Mesothelial cell of epicardium (in vitro differentiated cells): ENCODE data around the gene IMPACT. TPM values are rescaled to one million over a fixed set of nuclear protein-coding genes. Genes with fewer than 3 reads are reported as not detected.

Source experiments
- DNase-seq, 2 experiments: peaks; one replicate each; pipeline ENCODE4 v3.0.0; 2021; ENCODE audit warnings: low spot score in 2 of 2; ENCODE audit not compliant: unreplicated experiment in 2 of 2
- H3K27ac Mint-ChIP-seq: 2 replicates; pipeline ENCODE4 v1.8.0; 2021; ENCODE audit warnings: mixed read lengths
- H3K27me3 Mint-ChIP-seq: 2 replicates; pipeline ENCODE4 v1.8.0; 2021; ENCODE audit warnings: low read depth, mixed read lengths
- H3K36me3 Mint-ChIP-seq: 2 replicates; pipeline ENCODE4 v1.8.0; 2021; ENCODE audit warnings: mixed read lengths
- H3K4me1 Mint-ChIP-seq: 2 replicates; pipeline ENCODE4 v1.8.0; 2021; ENCODE audit warnings: mixed read lengths
- H3K4me3 Mint-ChIP-seq: 2 replicates; pipeline ENCODE4 v1.8.0; 2021; ENCODE audit warnings: mild to moderate bottlenecking, moderate library complexity, mixed read lengths
- H3K9me3 Mint-ChIP-seq: 2 replicates; pipeline ENCODE4 v1.8.0; 2021; ENCODE audit warnings: mixed read lengths
- CTCF ChIP-seq: fragments of 200-600 bp; sonication (generic); IDR thresholded peaks from one replicate; pipeline ENCODE4 v1.5.0; 2021; ENCODE audit warnings: antibody characterized with exemption; ENCODE audit not compliant: unreplicated experiment
- total RNA-seq: library from RNA; stranded (reverse); gene quantifications from 3 replicates; pipeline ENCODE4 v1.2.1, GENCODE V29; 2021

Gene IMPACT
- total RNA-seq, 1 donor from 2014 or later: 52.2 TPM

- Mint-ChIP-seq H3K27ac (no peak overlapping the region), H3K9me3 (peaks cover 7% of the 10 kb centered on the region), H3K27me3 (peaks cover 2% of the 10 kb centered on the region), H3K4me3 (no peak overlapping the region), H3K4me1 (peaks cover 5% of the 10 kb centered on the region), H3K36me3 (no peaks in the 10 kb centered on the region)
- DNase-seq: no peak
- no peak for TF ChIP-seq CTCF
Measured at GRCh38 chr18:24408496-24408895, 18.0 kb upstream of the IMPACT start.

DNA sequence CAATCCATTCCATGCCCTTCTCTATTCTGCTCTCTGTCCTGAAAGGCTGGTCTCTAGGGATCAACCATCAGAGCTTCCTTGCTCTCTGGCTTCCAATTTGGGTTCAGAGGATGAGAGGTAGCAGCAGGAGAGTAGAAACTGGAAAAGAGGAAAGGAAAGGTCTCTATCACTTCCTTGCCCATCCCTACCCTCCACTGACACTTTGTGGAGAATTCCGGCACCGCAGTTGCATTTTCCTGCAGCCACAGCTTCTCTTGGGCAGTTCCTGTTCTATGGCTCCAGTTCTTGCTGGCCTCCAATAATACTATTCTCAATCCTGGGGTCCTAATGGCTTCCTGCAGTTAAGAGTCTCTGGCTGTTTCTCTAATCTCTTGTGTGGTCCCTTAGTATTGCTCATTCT lies 13.3 kb upstream of the IMPACT start:
- no peaks in the 10 kb centered on the region for H3K36me3 Mint-ChIP-seq
- H3K27ac Mint-ChIP-seq: no peak overlapping the region
- no peak overlapping the region for H3K4me3 Mint-ChIP-seq
- TF ChIP-seq CTCF: no peak
- no peak for DNase-seq
- H3K27me3 Mint-ChIP-seq: peaks cover 6% of the 10 kb centered on the region
- H3K4me1 Mint-ChIP-seq: peaks cover 3% of the 10 kb centered on the region
- H3K9me3 Mint-ChIP-seq: no peaks in the 10 kb centered on the region

DNA sequence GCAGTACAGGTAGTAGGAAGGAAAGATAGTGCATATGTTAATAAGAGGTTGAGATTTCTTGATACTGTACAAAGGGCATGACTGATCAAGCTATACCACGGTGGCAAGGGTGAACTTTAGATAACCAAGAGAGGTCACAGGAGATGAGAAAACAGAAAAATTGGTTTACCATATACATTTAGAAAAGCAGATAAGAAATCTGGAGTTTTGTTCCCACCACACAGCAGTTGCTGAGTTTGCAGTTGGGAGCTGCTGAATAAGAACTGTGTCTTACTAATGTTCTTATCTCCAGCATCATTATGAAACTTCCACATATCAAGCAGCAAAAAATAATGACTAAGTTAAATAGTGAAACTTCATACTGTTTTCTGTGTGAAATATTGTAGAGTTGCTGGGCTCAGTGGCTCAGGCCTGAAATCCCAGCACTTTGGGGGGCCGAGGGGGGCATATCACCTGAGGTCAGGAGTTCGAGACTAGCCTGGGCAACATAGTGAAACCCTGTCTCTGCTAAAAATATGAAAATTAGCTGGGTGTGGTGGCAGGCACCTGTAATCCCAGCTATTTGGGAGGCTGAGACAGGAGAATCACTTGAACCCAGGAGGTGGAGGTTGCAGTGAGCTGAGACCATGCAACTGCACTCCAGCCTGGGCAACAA lies 12.0 kb upstream of the IMPACT start:
- Mint-ChIP-seq H3K36me3 (no peaks in the 10 kb centered on the region), H3K4me3 (no peak overlapping the region), H3K27me3 (peaks cover 11% of the 10 kb centered on the region), H3K4me1 (no peaks in the 10 kb centered on the region), H3K9me3 (no peaks in the 10 kb centered on the region), H3K27ac (no peak overlapping the region)
- no peak for TF ChIP-seq CTCF
- DNase-seq: no peak

DNA sequence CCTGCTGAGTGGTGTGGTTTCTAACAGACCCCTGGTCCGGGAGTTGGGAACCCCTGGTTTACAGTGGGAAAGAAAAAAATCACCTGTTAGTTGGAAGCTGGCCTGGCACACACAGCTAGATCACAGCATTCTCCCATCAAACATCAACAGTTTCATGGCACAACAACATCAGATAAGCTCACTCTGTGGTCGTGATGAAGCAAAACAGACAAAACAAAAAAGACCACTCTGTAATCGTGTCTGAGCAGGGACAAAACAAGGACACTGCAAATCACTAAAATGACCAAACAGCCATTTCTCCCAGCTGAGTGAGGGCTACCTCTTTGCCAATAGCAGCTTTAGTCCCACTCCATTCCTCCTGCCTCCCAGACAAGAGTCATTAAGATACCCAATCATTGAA lies 9.0 kb upstream of the IMPACT start:
- Mint-ChIP-seq H3K9me3 (no peaks in the 10 kb centered on the region), H3K27me3 (peaks cover 21% of the 10 kb centered on the region), H3K36me3 (no peaks in the 10 kb centered on the region), H3K4me3 (no peak overlapping the region), H3K27ac (no peak overlapping the region), H3K4me1 (no peaks in the 10 kb centered on the region)
- TF ChIP-seq CTCF: no peak
- DNase-seq: no peak

DNA sequence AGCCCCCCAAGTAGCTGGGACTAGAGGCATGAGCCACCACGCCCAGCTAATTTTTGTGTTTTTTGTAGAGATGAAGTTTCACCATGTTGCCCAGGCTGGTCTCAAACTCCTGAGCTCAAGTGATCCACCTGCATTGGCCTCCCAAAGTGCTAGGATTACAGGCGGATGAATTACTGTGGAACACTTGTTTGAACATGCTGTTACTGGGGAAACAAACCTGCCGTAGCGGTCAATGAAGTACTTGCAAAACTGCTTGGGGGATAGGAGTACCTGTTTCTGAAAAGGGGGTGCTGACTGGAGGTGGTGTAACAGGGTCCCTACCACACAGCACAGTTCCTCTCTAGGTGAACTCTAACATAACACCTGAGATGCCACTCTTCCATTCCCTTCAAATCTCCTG lies 5.9 kb upstream of the IMPACT start:
- Mint-ChIP-seq H3K9me3 (no peaks in the 10 kb centered on the region), H3K36me3 (no peaks in the 10 kb centered on the region), H3K27me3 (peaks cover 44% of the 10 kb centered on the region), H3K4me3 (no peak overlapping the region), H3K27ac (no peak overlapping the region), H3K4me1 (no peaks in the 10 kb centered on the region)
- TF ChIP-seq CTCF: no peak
- no peak for DNase-seq

DNA sequence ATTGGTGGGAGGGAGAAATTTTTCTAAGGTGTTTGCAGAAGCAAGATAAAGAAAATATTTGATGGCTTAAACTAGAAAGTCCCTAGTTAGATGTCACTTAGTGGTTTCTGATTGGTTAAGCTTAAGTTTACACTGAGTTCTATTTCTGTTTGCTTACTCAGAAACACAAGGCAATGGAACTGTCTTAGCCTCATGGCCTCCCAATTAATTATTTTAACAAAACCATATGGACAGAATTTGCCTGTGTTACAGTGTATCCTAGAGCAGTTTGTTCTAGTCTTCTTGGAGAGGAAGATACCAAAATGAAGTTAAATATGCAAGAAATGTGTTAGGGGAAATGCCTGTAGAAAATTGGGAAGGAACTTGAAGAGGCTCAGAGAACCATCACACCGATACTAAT lies 4.6 kb upstream of the IMPACT start:
- DNase-seq: no peak
- TF ChIP-seq CTCF: no peak
- Mint-ChIP-seq H3K4me1 (peaks cover 4% of the 10 kb centered on the region), H3K4me3 (no peak overlapping the region), H3K9me3 (peaks cover 4% of the 10 kb centered on the region), H3K27ac (no peak overlapping the region), H3K36me3 (no peaks in the 10 kb centered on the region), H3K27me3 (peaks cover 44% of the 10 kb centered on the region)
